Measurements from ENCODE around the gene TAC1.

DNA sequence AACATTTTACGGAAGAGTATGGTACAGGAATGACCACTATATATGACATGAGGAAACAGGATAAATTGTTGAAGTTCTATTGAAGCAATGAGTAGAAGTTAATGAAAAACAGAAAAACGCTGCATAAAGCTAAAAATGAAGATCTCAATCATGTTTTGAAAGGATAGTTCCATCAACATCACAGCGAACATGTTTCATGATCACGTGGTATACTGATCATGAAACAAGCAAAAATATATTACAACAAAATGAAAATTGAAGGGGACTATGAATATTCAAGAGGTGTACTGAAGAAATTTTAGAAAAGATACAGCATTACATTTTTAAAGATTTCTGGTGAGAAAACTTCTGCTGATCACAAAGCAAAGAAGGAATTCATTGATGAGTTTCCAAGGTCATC, 45.9 kb upstream of the TAC1 start:
- TF ChIP-seq, protein P1, sequence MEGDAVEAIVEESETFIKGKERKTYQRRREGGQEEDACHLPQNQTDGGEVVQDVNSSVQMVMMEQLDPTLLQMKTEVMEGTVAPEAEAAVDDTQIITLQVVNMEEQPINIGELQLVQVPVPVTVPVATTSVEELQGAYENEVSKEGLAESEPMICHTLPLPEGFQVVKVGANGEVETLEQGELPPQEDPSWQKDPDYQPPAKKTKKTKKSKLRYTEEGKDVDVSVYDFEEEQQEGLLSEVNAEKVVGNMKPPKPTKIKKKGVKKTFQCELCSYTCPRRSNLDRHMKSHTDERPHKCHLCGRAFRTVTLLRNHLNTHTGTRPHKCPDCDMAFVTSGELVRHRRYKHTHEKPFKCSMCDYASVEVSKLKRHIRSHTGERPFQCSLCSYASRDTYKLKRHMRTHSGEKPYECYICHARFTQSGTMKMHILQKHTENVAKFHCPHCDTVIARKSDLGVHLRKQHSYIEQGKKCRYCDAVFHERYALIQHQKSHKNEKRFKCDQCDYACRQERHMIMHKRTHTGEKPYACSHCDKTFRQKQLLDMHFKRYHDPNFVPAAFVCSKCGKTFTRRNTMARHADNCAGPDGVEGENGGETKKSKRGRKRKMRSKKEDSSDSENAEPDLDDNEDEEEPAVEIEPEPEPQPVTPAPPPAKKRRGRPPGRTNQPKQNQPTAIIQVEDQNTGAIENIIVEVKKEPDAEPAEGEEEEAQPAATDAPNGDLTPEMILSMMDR (IDR thresholded peaks at IDR 0.05; ENCODE audit: low read depth, low read length), result no peak
- TF ChIP-seq EZH2phosphoT487 (IDR thresholded peaks at IDR 0.05; ENCODE audit: low read depth), result no peak

Measured in OCI-LY3 (cell line).